ENCODE data around the gene IGFN1.
A peak's percentile ranks its signal among the peaks of the same experiment; 100 is the strongest.
"Not testable (repeated sequence)": the region's sequence is repeated elsewhere in the genome, so short reads cannot be mapped to it uniquely, and the experiment has no call there.

The IGFN1 gene

GRCh38 chr1:201190624-201191051, at the start of gene IGFN1:
Gene IGFN1, plus strand, starts transcription at chr1:201190824. Its CDS starts 2,470 bp downstream, at chr1:201193294.
- no peak for DNase-seq (ENCODE audit: low spot score)

- DNase-seq (ENCODE audit: low spot score), result no peak
Measured at GRCh38 chr1:201140941-201141260, 49.7 kb upstream of the IGFN1 start.

GRCh38 chr1:201141418-201141817, 49.2 kb upstream of the IGFN1 start:
- no peak for DNase-seq (ENCODE audit: low spot score)

GRCh38 chr1:201142011-201142848, 48.4 kb upstream of the IGFN1 start:
- DNase-seq (ENCODE audit: low spot score), result no peak

- no peak for DNase-seq (ENCODE audit: low spot score)
Measured at GRCh38 chr1:201142849-201143725, 47.5 kb upstream of the IGFN1 start.

GRCh38 chr1:201143726-201144635, 46.6 kb upstream of the IGFN1 start:
- no peak for DNase-seq (ENCODE audit: low spot score)

- DNase-seq (ENCODE audit: low spot score), result no peak
Measured at GRCh38 chr1:201144701-201145100, 45.9 kb upstream of the IGFN1 start.

GRCh38 chr1:201145132-201145531, 45.5 kb upstream of the IGFN1 start:
- DNase-seq (ENCODE audit: low spot score), result no peak

GRCh38 chr1:201145816-201146215, 44.8 kb upstream of the IGFN1 start:
- DNase-seq (ENCODE audit: low spot score), result no peak

- no peak for DNase-seq (ENCODE audit: low spot score)
Measured at GRCh38 chr1:201146626-201147390, 43.8 kb upstream of the IGFN1 start.

- DNase-seq (ENCODE audit: low spot score), result no peak
Measured at GRCh38 chr1:201147396-201148015, 43.1 kb upstream of the IGFN1 start.

GRCh38 chr1:201149400-201149799, 41.2 kb upstream of the IGFN1 start:
- peak; percentile 59 for DNase-seq (ENCODE audit: low spot score)

- peak; percentile 66 for DNase-seq (ENCODE audit: low spot score)
Measured at GRCh38 chr1:201153474-201154388, 36.9 kb upstream of the IGFN1 start.

- peak; percentile 97 for DNase-seq (ENCODE audit: low spot score)
Measured at GRCh38 chr1:201154389-201155165, 36.0 kb upstream of the IGFN1 start, which contains the start of gene TMEM9. Gene TMEM9, minus strand, starts transcription at chr1:201154474. Its CDS starts 551 bp downstream, at chr1:201153923.

- no peak for DNase-seq (ENCODE audit: low spot score)
Measured at GRCh38 chr1:201155354-201155753, 35.3 kb upstream of the IGFN1 start.

GRCh38 chr1:201156346-201156745, 34.3 kb upstream of the IGFN1 start:
- no peak for DNase-seq (ENCODE audit: low spot score)

GRCh38 chr1:201156819-201157218, 33.8 kb upstream of the IGFN1 start:
- no peak for DNase-seq (ENCODE audit: low spot score)

GRCh38 chr1:201157949-201158348, 32.7 kb upstream of the IGFN1 start:
- no peak for DNase-seq (ENCODE audit: low spot score)

GRCh38 chr1:201163036-201163435, 27.6 kb upstream of the IGFN1 start:
- DNase-seq (ENCODE audit: low spot score), result not testable (repeated sequence)

Data from hematopoietic multipotent progenitor cell treated with erythropoietin and hydrocortisone succinate and interleukin-3 and kit ligand, for 17 days (in vitro differentiated cells).